PC-9 (cell line): ENCODE measurements around the gene PEX14. TPM values are rescaled to one million over a fixed set of nuclear protein-coding genes. Genes with fewer than 3 reads are reported as not detected.
A peak's percentile ranks its signal among the peaks of the same experiment; 100 is the strongest.

Experiments
- BruUV-seq: library from RNA; stranded (reverse); fragments of 400-500 nt; replicated peaks from 2 replicates; lab custom pipeline; 2021; lab: Mats Ljungman, UMichigan
- CTCF ChIA-PET: fragments of 300-600 bp; sonication (Branson Sonifier 250); formaldehyde crosslinking; loops from one replicate; lab custom pipeline; 2022; ENCODE audit warnings: antibody characterized with exemption; lab: Charles Lee
- POLR2A ChIA-PET: fragments of 300-600 bp; sonication (Branson Sonifier 250); formaldehyde crosslinking; loops from one replicate; lab custom pipeline; 2022; ENCODE audit warnings: antibody characterized with exemption; ENCODE audit not compliant: unreplicated experiment; lab: Charles Lee
- DNase-seq, 2 experiments: peaks; one replicate each; pipeline versions ENCODE4 v3.0.0 to v3.0.0-alpha.2; 2015 to 2022; ENCODE audit warnings: mixed read lengths in 1 of 2
- H2AFZ ChIP-seq: fragments of 200-600 bp; sonication (generic); 2 replicates; pipeline ENCODE4 v1.8.1; 2017; ENCODE audit warnings: antibody characterized with exemption
- H3F3A ChIP-seq: fragments of 200-600 bp; sonication (generic); 2 replicates; pipeline ENCODE4 v1.8.1; 2017; ENCODE audit warnings: antibody characterized with exemption, mild to moderate bottlenecking, low read depth; ENCODE audit not compliant: insufficient read depth
- H3K27ac ChIP-seq: fragments of 200-600 bp; sonication (generic); 2 replicates; pipeline ENCODE4 v1.6.1; 2016; ENCODE audit warnings: mixed run types
- H3K27me3 ChIP-seq: fragments of 200-600 bp; sonication (generic); 2 replicates; pipeline ENCODE4 v1.6.1; 2016; ENCODE audit warnings: low read depth, mixed run types; ENCODE audit not compliant: insufficient read depth
- H3K36me3 ChIP-seq: fragments of 200-600 bp; sonication (generic); 2 replicates; pipeline ENCODE4 v1.6.1; 2016; ENCODE audit warnings: low read depth, mixed run types
- H3K4me1 ChIP-seq: fragments of 200-600 bp; sonication (generic); replicated peaks from 2 replicates; pipeline ENCODE4 v1.6.1; 2016; ENCODE audit warnings: mixed run types; ENCODE audit not compliant: insufficient read depth
- H3K4me2 ChIP-seq: fragments of 200-600 bp; sonication (generic); 2 replicates; pipeline ENCODE4 v1.6.1; 2017; ENCODE audit warnings: mixed run types
- H3K4me3 ChIP-seq: fragments of 200-600 bp; sonication (generic); 2 replicates; pipeline ENCODE4 v1.6.1; 2016; ENCODE audit warnings: mixed run types
- H3K79me2 ChIP-seq: fragments of 200-600 bp; sonication (generic); 2 replicates; pipeline ENCODE4 v1.6.1; 2017; ENCODE audit warnings: low read depth, mixed run types
- H3K9me2 ChIP-seq: fragments of 200-600 bp; sonication (generic); 2 replicates; pipeline ENCODE4 v1.8.1; 2017; ENCODE audit warnings: mild to moderate bottlenecking; ENCODE audit not compliant: insufficient read depth
- H3K9me3 ChIP-seq: fragments of 200-600 bp; sonication (generic); 2 replicates; pipeline ENCODE4 v1.8.1; 2016; ENCODE audit warnings: low read depth; ENCODE audit not compliant: insufficient read depth
- H4K20me1 ChIP-seq: fragments of 200-600 bp; sonication (generic); 2 replicates; pipeline ENCODE4 v1.8.1; 2017; ENCODE audit not compliant: insufficient read depth
- EZH2 ChIP-seq: fragments of 200-600 bp; sonication (generic); IDR thresholded peaks from 2 replicates; pipeline ENCODE4 v1.8.0; 2017; ENCODE audit warnings: antibody characterized with exemption, low read depth
- intact Hi-C: fragments of 100-400 bp; cut with micrococcal nuclease; formaldehyde crosslinking; loops from one replicate; pipeline ENCODE4 v1.10.0; 2022; ENCODE audit not compliant: unreplicated experiment
- total RNA-seq: library from RNA; stranded (reverse); gene quantifications from 2 replicates; pipeline ENCODE4 v1.2.3, GENCODE V29; 2021
- TF ChIP-seq, protein P1 (sequence below): fragments of 200-600 bp; sonication (generic); conservative IDR thresholded peaks from 2 replicates; pipeline ENCODE4 v1.6.1; 2017; ENCODE audit warnings: mixed run types, antibody characterized with exemption, mild to moderate bottlenecking, moderate library complexity

The PEX14 gene
- total RNA-seq, 1 experiment from 2014 or later: 28.3 TPM

DNA sequence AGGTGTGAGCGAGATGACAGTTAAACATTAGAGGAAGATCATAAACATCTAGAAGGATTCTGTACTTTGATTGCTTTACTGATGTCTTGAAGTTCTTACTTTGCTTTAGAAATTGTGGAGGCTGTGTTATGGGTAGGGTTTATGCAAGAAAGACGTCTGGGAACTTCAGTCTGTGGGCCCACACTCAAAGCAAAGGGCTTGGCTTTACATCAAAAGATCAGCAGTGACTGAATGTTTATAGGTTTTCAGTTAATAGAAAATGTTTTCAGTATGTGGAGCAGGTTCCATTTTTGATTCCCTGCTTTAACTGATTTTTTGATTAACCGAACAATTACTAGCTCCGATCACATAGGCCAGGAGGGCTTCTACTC, 31.9 kb downstream of the PEX14 start:
- no peak for DNase-seq
- Histone ChIP-seq H3K4me1 (peaks cover 27% of the 10 kb centered on the region), H3K27ac (no peak overlapping the region), H3K79me2 (peaks cover 38% of the 10 kb centered on the region), H3K9me2 (no peaks in the 10 kb centered on the region), H3K4me2 (no peak overlapping the region), H3K27me3 (no peaks in the 10 kb centered on the region), H3K36me3 (no peaks in the 10 kb centered on the region), H4K20me1 (peaks cover 33% of the 10 kb centered on the region), H2AFZ (no peak overlapping the region), H3K9me3 (no peaks in the 10 kb centered on the region), H3K4me3 (no peak overlapping the region), H3F3A (peaks cover 24% of the 10 kb centered on the region)
- intact Hi-C loops: no loop called here
- BruUV-seq: no TSS peak
- CTCF ChIA-PET: interaction anchor here (0.6 to 1.2 kb wide), 2 partner anchors 13 to 277 kb away, joined by 5 to 10 read pairs; no protein-coding TSS in a partner anchor
- TF ChIP-seq EZH2: no peak
- TF ChIP-seq, protein P1, sequence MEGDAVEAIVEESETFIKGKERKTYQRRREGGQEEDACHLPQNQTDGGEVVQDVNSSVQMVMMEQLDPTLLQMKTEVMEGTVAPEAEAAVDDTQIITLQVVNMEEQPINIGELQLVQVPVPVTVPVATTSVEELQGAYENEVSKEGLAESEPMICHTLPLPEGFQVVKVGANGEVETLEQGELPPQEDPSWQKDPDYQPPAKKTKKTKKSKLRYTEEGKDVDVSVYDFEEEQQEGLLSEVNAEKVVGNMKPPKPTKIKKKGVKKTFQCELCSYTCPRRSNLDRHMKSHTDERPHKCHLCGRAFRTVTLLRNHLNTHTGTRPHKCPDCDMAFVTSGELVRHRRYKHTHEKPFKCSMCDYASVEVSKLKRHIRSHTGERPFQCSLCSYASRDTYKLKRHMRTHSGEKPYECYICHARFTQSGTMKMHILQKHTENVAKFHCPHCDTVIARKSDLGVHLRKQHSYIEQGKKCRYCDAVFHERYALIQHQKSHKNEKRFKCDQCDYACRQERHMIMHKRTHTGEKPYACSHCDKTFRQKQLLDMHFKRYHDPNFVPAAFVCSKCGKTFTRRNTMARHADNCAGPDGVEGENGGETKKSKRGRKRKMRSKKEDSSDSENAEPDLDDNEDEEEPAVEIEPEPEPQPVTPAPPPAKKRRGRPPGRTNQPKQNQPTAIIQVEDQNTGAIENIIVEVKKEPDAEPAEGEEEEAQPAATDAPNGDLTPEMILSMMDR: no peak
- POLR2A ChIA-PET: no interaction called here

DNA sequence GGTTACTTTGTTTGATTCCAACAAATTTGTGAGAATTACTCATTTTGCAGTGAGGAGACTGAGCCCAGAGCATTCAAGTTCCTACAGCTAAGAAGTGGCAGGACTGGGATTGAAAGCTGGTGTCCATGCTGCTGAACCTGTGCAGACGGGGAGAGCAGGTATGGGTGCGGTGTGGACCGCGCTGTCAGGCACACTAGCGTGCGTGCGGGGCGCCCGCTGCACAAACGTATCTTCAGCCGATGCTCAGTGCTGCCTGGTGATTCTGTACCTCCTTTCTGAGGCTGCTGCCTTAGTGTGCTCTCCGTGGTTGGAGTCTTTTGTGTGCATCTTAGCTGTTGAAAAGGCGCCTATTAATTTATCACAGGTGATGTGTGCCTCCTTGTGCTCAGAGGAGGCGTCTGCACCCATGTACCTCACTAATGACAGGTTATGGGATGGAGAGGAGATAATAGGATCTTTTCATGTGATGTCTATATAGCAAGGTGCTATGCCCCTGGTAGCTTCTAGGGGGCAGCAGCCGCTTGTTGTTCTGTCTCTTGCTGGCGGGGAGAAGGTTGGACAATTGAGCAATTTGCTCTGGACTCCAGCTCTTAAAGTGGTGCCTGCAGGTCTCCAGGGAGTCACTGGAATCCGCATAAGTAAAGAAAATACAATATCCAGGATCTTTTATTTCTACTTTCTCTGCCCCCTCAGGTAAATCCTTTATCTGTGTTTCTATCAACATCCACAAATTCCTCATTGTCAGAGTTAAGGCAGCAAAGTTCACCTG, 32.5 kb downstream of the PEX14 start:
- intact Hi-C loops: no loop called here
- peak; percentile 45 to 49 for DNase-seq
- no TSS peak for BruUV-seq
- no peak for TF ChIP-seq EZH2
- TF ChIP-seq, protein P1: peak; percentile 79
- H3K27ac ChIP-seq: no peak overlapping the region
- peaks cover 28% of the 10 kb centered on the region for H3K4me1 ChIP-seq
- POLR2A ChIA-PET: interaction anchor here (0.6 to 0.7 kb wide), 2 partner anchors 153 to 1129 kb away, joined by 3 read pairs; no protein-coding TSS in a partner anchor
- H3K9me3 ChIP-seq: no peaks in the 10 kb centered on the region
- no peaks in the 10 kb centered on the region for H3K36me3 ChIP-seq
- CTCF ChIA-PET: interaction anchor here (0.5 to 1.2 kb wide), 5 partner anchors 13 to 561 kb away, joined by 3 to 7 read pairs (median 5); no protein-coding TSS in a partner anchor
- H3K4me3 ChIP-seq: no peak overlapping the region
- no peaks in the 10 kb centered on the region for H3K9me2 ChIP-seq
- peaks cover 33% of the 10 kb centered on the region for H4K20me1 ChIP-seq
- peaks cover 45% of the 10 kb centered on the region for H3K79me2 ChIP-seq
- H3F3A ChIP-seq: peaks cover 24% of the 10 kb centered on the region
- no peaks in the 10 kb centered on the region for H3K27me3 ChIP-seq
- H2AFZ ChIP-seq: no peak overlapping the region
- H3K4me2 ChIP-seq: no peak overlapping the region

DNA sequence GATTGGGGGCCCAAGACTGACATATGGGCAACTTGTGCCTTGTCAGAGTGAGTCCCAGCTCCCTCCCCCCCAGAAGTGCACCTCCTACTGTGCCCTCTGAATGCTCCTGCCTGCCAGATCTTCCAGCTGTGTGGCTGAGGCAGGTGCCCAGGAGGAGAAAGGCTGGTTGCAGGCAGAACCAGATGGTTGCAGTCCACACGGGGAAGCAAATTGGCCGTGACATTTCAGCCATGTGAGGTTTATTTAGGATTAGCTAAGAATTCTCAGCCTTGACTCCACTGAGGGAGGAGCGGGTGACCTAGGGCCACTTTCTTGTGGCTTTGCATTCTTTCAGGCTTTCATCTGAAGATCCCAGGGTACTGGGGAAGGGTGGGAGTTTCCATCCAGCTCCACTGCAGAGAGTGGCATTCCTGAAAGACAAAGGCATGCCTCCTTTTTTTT, 33.8 kb downstream of the PEX14 start:
- H2AFZ ChIP-seq: no peak overlapping the region
- POLR2A ChIA-PET: interaction anchor here (0.6 kb wide), 2 partner anchors 15 to 589 kb away, joined by 3 to 5 read pairs; no protein-coding TSS in a partner anchor
- peaks cover 28% of the 10 kb centered on the region for H4K20me1 ChIP-seq
- peaks cover 28% of the 10 kb centered on the region for H3K4me1 ChIP-seq
- TF ChIP-seq, protein P1: no peak
- TF ChIP-seq EZH2: no peak
- no peaks in the 10 kb centered on the region for H3K9me2 ChIP-seq
- DNase-seq: no peak
- no peaks in the 10 kb centered on the region for H3K36me3 ChIP-seq
- peaks cover 57% of the 10 kb centered on the region for H3K79me2 ChIP-seq
- CTCF ChIA-PET: no interaction called here
- peaks cover 24% of the 10 kb centered on the region for H3F3A ChIP-seq
- intact Hi-C loops: no loop called here
- BruUV-seq: no TSS peak
- H3K9me3 ChIP-seq: no peaks in the 10 kb centered on the region
- H3K4me2 ChIP-seq: no peak overlapping the region
- no peak overlapping the region for H3K27ac ChIP-seq
- H3K27me3 ChIP-seq: no peaks in the 10 kb centered on the region
- H3K4me3 ChIP-seq: no peak overlapping the region
